Measurements from ENCODE around the gene CEP76. TPM values are rescaled to one million over a fixed set of nuclear protein-coding genes. Genes with fewer than 3 reads are reported as not detected.

CEP76 gene, protein sequence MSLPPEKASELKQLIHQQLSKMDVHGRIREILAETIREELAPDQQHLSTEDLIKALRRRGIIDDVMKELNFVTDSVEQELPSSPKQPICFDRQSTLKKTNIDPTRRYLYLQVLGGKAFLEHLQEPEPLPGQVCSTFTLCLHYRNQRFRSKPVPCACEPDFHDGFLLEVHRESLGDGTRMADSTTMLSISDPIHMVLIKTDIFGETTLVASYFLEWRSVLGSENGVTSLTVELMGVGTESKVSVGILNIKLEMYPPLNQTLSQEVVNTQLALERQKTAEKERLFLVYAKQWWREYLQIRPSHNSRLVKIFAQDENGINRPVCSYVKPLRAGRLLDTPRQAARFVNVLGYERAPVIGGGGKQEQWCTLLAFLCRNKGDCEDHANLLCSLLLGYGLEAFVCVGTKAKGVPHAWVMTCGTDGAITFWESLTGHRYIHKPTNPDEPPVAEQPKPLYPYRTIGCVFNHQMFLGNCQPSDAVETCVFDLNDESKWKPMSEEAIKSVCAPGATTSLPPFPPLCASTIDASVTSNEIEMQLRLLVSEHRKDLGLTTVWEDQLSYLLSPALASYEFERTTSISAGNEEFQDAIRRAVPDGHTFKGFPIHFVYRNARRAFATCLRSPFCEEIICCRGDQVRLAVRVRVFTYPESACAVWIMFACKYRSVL
- polyA plus RNA-seq (2013, experiment 1 of 4): 15.9 TPM
- polyA plus RNA-seq (2013, experiment 2 of 4): 15.5 TPM
- polyA plus RNA-seq (2013, experiment 3 of 4): 13.2 TPM
- polyA plus RNA-seq (2013, experiment 4 of 4): 13.1 TPM

DNA sequence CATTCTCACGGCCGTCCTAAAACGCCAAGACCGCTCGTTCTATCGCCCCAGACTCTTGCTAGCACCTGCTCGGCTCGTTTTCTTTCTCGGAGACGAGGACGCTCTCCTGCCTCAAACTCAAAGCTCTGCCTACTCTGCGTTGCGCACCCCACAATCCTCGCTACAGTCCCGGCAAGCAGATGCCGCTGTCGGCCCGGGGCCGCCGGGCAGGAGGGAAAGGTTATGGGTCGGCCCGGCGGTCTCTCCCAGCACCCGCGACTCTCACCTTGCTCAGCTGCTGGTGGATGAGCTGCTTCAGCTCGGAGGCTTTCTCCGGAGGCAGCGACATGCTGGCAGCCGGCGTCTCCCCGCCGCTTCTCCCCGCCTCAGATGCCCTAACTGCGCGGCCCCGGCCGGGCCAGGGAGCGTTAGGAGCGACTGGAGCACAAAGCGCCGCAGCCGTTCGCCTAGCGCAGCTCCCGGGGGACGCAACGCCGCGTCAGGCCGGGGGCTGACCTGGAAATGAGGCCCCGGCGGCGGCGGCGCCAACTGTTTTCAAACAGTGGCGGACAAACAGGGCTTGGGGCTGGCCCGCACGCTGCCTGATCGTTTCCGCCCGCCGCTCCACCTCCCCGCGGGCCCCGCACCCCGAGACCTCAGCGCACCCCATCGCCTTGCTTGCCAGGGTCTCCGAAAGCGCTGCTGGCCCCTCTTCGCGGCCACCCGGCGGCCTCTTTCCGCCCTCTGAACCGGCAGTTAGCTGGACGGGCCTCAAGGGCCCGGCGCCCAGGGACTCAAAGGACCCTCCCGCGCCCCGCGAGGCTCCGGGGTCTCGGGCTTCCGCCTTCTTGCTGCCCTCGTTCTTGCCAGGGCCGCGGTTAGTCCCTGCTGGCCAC, at the start of gene CEP76, which contains the start of gene PSMG2:
Gene CEP76 (minus strand): TSS at position 503 of the 875 bp plus-strand sequence. CDS start 175 bp downstream, at position 328.
Gene PSMG2 (plus strand): TSS at position 822 of the 875 bp plus-strand sequence. CDS start 66 bp downstream, outside the sequence.
- Histone ChIP-seq H3K27me3 (ENCODE audit: control insufficient read depth, insufficient read depth, low read length, poor library complexity, severe bottlenecking) (no peaks in the 10 kb centered on the region), H3K36me3 (ENCODE audit: control insufficient read depth, insufficient read depth, low read length) (peaks cover 8% of the 10 kb centered on the region), H3K9me3 (ENCODE audit: control insufficient read depth, low read length) (no peaks in the 10 kb centered on the region), H3K27ac (ENCODE audit: insufficient read depth, low read depth, low read length, poor library complexity, severe bottlenecking) (peak within 1 kb of the TSS; percentile 99), H3K4me1 (ENCODE audit: control insufficient read depth, insufficient read depth, low read length) (peaks cover 4% of the 10 kb centered on the region), H3K4me3 (ENCODE audit: insufficient read depth, low read depth, low read length) (peak within 1 kb of the TSS; percentile 80)
- 0% methylated on average over 89 of the region's 89 CpGs for WGBS, 2 experiments

- Histone ChIP-seq H3K36me3 (ENCODE audit: control insufficient read depth, insufficient read depth, low read length) (no peaks in the 10 kb centered on the region), H3K4me1 (ENCODE audit: control insufficient read depth, insufficient read depth, low read length) (no peaks in the 10 kb centered on the region), H3K27ac (ENCODE audit: insufficient read depth, low read depth, low read length, poor library complexity, severe bottlenecking) (no peak overlapping the region), H3K9me3 (ENCODE audit: control insufficient read depth, low read length) (no peaks in the 10 kb centered on the region), H3K27me3 (ENCODE audit: control insufficient read depth, insufficient read depth, low read length, poor library complexity, severe bottlenecking) (no peaks in the 10 kb centered on the region), H3K4me3 (ENCODE audit: insufficient read depth, low read depth, low read length) (no peak overlapping the region)
- WGBS, 2 experiments: 91 to 97% methylated on average over 4 of the region's 4 CpGs
These were observed 49.4 kb upstream of the CEP76 start for GRCh38 chr18:12751891-12752290.

- H3K27ac ChIP-seq (ENCODE audit: insufficient read depth, low read depth, low read length, poor library complexity, severe bottlenecking): no peak overlapping the region
- no peaks in the 10 kb centered on the region for H3K9me3 ChIP-seq (ENCODE audit: control insufficient read depth, low read length)
- H3K4me3 ChIP-seq (ENCODE audit: insufficient read depth, low read depth, low read length): no peak overlapping the region
- 91 to 94% methylated on average over 5 of the region's 5 CpGs for WGBS, 2 experiments
- H3K27me3 ChIP-seq (ENCODE audit: control insufficient read depth, insufficient read depth, low read length, poor library complexity, severe bottlenecking): no peaks in the 10 kb centered on the region
- H3K36me3 ChIP-seq (ENCODE audit: control insufficient read depth, insufficient read depth, low read length): no peaks in the 10 kb centered on the region
- no peaks in the 10 kb centered on the region for H3K4me1 ChIP-seq (ENCODE audit: control insufficient read depth, insufficient read depth, low read length)
These were observed 49.0 kb upstream of the CEP76 start for GRCh38 chr18:12751503-12751884.

DNA sequence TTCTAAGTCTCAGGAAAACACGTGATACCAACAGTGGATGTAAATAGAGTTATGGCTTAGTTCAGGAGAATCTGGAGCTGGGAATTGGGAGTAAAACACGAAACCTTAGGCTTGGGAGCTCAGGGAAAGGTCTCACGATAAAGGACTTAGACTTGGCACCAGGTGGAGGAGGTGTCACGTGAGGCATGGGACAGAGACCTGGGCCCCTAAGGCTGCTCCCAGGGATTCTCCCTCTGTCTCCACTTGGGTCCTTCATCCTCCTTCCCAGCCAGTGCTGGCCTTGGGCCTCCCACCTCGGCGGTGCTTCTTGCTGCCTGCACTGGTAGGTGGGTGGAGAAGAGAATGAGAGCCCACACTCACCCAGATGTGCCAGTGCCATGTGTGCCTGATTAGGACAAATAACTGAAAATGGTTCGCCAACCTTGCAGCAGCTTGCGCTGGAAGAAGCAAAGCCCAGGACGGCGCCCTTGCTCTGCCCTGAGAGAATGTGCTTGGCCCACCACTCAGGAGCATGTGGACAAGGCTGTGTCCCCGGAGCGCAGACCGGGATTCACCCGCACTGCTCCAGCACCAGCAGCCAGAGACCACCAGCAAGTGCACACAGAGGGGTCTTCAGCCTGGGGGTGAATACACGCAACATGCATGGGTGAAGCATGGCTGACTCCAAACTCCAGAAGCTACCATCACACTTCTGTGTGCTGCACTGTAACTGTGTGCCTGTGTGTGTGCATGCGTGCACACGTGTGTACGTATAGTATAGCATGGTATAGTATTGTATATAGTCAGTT, 48.4 kb upstream of the CEP76 start:
- no peak overlapping the region for H3K4me3 ChIP-seq (ENCODE audit: insufficient read depth, low read depth, low read length)
- WGBS, 2 experiments: 95 to 97% methylated on average over 18 of the region's 18 CpGs
- no peaks in the 10 kb centered on the region for H3K36me3 ChIP-seq (ENCODE audit: control insufficient read depth, insufficient read depth, low read length)
- no peak overlapping the region for H3K27ac ChIP-seq (ENCODE audit: insufficient read depth, low read depth, low read length, poor library complexity, severe bottlenecking)
- H3K4me1 ChIP-seq (ENCODE audit: control insufficient read depth, insufficient read depth, low read length): no peaks in the 10 kb centered on the region
- no peaks in the 10 kb centered on the region for H3K27me3 ChIP-seq (ENCODE audit: control insufficient read depth, insufficient read depth, low read length, poor library complexity, severe bottlenecking)
- no peaks in the 10 kb centered on the region for H3K9me3 ChIP-seq (ENCODE audit: control insufficient read depth, low read length)

DNA sequence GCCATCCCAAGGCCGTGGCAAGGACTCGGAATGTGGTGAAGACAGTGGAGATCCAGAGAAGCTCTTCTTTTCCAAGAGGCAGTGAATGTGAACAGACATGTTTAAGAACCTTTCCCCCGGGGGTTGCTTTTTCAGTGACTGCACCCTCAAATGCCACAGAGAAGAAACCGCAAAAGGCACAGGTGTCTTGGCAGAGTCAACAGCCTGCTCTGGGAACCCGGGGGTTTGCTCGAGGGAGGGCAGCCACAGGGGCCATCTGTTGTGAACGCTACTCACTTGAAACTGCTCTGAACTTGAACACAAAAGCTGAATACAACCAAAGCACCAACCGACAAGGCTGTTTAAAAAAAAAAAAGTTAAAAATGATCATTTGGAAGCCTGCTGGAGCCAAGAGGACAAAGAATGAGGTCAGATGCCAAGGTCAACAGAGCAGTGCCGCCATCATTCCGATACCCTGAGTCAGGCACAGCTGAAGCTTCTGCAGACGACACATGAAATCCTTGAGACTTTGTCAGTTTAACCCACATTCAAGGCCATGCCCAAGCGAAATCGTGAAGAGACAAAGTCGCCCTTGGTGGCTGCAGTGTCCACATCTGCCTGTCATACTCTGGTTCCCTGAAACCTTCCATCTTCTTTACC, 47.7 kb upstream of the CEP76 start:
- H3K4me3 ChIP-seq (ENCODE audit: insufficient read depth, low read depth, low read length): no peak overlapping the region
- H3K27me3 ChIP-seq (ENCODE audit: control insufficient read depth, insufficient read depth, low read length, poor library complexity, severe bottlenecking): no peaks in the 10 kb centered on the region
- no peaks in the 10 kb centered on the region for H3K4me1 ChIP-seq (ENCODE audit: control insufficient read depth, insufficient read depth, low read length)
- no peaks in the 10 kb centered on the region for H3K36me3 ChIP-seq (ENCODE audit: control insufficient read depth, insufficient read depth, low read length)
- 93% methylated on average over 14 of the region's 14 CpGs for WGBS, 2 experiments
- no peak overlapping the region for H3K27ac ChIP-seq (ENCODE audit: insufficient read depth, low read depth, low read length, poor library complexity, severe bottlenecking)
- H3K9me3 ChIP-seq (ENCODE audit: control insufficient read depth, low read length): no peaks in the 10 kb centered on the region

DNA sequence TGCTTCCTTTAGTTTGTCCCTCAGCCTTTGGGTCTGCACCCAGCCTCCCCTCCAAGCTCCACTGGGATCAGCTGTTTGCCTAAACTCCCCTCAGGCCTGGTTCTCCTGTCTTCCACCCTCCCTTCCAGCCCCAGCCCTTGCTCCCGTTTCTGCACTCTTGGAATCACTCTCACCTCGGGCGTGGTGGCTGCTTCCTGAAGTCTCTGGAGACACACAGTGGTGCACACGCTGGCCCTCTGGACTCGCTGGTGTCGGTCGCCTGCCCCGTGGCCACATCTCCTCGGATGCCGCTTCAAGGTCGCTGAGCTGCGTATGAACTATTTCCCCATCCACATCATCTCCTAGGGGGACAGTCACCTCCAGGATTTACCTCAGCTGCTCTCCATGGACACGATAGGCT, 46.6 kb upstream of the CEP76 start:
- H3K36me3 ChIP-seq (ENCODE audit: control insufficient read depth, insufficient read depth, low read length): no peaks in the 10 kb centered on the region
- H3K4me3 ChIP-seq (ENCODE audit: insufficient read depth, low read depth, low read length): no peak overlapping the region
- no peaks in the 10 kb centered on the region for H3K4me1 ChIP-seq (ENCODE audit: control insufficient read depth, insufficient read depth, low read length)
- H3K27ac ChIP-seq (ENCODE audit: insufficient read depth, low read depth, low read length, poor library complexity, severe bottlenecking): no peak overlapping the region
- H3K9me3 ChIP-seq (ENCODE audit: control insufficient read depth, low read length): no peaks in the 10 kb centered on the region
- no peaks in the 10 kb centered on the region for H3K27me3 ChIP-seq (ENCODE audit: control insufficient read depth, insufficient read depth, low read length, poor library complexity, severe bottlenecking)
- 91 to 92% methylated on average over 12 to 13 of the region's 13 CpGs for WGBS, 2 experiments

- Histone ChIP-seq H3K27me3 (ENCODE audit: control insufficient read depth, insufficient read depth, low read length, poor library complexity, severe bottlenecking) (no peaks in the 10 kb centered on the region), H3K27ac (ENCODE audit: insufficient read depth, low read depth, low read length, poor library complexity, severe bottlenecking) (no peak overlapping the region), H3K36me3 (ENCODE audit: control insufficient read depth, insufficient read depth, low read length) (no peaks in the 10 kb centered on the region), H3K4me1 (ENCODE audit: control insufficient read depth, insufficient read depth, low read length) (no peaks in the 10 kb centered on the region), H3K4me3 (ENCODE audit: insufficient read depth, low read depth, low read length) (no peak overlapping the region), H3K9me3 (ENCODE audit: control insufficient read depth, low read length) (no peaks in the 10 kb centered on the region)
- WGBS, 2 experiments: 88 to 92% methylated on average over 5 of the region's 5 CpGs
These were observed 46.1 kb upstream of the CEP76 start for GRCh38 chr18:12748671-12749070.

DNA sequence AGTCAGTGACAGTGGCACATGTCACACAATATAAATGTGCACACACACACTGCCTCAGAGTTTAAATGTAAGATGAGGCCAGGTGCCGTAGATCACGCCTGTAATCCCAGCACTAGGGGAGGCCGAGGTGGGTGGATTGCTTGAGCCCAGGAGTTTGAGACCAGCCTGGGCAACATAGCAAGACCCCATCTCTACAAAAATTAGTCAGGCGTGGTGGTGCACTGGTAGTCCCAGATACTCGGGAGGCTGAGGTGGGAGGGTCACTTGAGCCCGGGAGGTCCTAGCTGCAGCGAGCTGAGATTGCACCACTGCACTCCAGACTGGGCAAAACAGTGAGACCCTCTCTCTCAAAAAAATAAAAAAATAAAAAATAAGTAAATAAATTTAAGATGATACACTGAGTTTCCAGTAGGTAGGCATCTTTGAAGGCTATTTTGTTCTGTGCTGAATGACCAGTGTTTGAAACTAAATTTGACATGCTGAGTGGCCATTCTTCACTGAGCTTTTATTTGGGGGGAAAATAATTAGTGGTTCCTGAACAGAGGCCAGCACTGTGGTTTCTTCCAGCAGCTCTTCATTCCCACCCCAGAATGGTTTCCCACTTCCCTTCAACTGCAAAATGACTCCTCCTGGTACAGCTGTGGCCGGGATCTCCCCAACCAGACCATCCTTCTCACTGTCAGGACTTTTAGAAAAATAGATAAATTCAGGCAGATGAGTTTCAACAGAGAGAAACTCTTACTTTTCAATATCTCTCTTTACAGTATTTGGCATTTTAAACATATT, 45.2 kb upstream of the CEP76 start:
- Histone ChIP-seq H3K4me1 (ENCODE audit: control insufficient read depth, insufficient read depth, low read length) (no peaks in the 10 kb centered on the region), H3K27me3 (ENCODE audit: control insufficient read depth, insufficient read depth, low read length, poor library complexity, severe bottlenecking) (no peaks in the 10 kb centered on the region), H3K36me3 (ENCODE audit: control insufficient read depth, insufficient read depth, low read length) (no peaks in the 10 kb centered on the region), H3K4me3 (ENCODE audit: insufficient read depth, low read depth, low read length) (no peak overlapping the region), H3K27ac (ENCODE audit: insufficient read depth, low read depth, low read length, poor library complexity, severe bottlenecking) (no peak overlapping the region), H3K9me3 (ENCODE audit: control insufficient read depth, low read length) (no peaks in the 10 kb centered on the region)
- WGBS, 2 experiments: 91% methylated on average over 8 of the region's 8 CpGs

Data from ectodermal cell (in vitro differentiated cells).